SJCRH30 (cell line): ENCODE data around the gene AZU1. TPM values are rescaled to one million over a fixed set of nuclear protein-coding genes. Genes with fewer than 3 reads are reported as not detected.
A peak's percentile ranks its signal among the peaks of the same experiment; 100 is the strongest.
"Not testable (repeated sequence)": the region's sequence is repeated elsewhere in the genome, so short reads cannot be mapped to it uniquely, and the experiment has no call there.

Experiments
- DNase-seq, 2 experiments: peaks; one replicate each; pipeline ENCODE4 v3.0.0-alpha.2; 2015 to 2020
- H3K27ac ChIP-seq: fragments of 250-450 bp; sonication (Bioruptor Pico); 2 replicates; pipeline ENCODE4 v1.5.1; 2020; ENCODE audit warnings: mild to moderate bottlenecking, moderate library complexity
- H3K27me3 ChIP-seq: fragments of 250-450 bp; sonication (Bioruptor Pico); 2 replicates; pipeline ENCODE4 v1.5.1; 2020; ENCODE audit warnings: mild to moderate bottlenecking, moderate library complexity
- H3K36me3 ChIP-seq: fragments of 250-450 bp; sonication (Bioruptor Pico); 2 replicates; pipeline ENCODE4 v1.5.1; 2020; ENCODE audit warnings: mild to moderate bottlenecking, moderate library complexity
- H3K4me1 ChIP-seq: fragments of 250-450 bp; sonication (Bioruptor Pico); 2 replicates; pipeline ENCODE4 v1.5.1; 2020; ENCODE audit warnings: mild to moderate bottlenecking, moderate library complexity
- H3K4me3 ChIP-seq: fragments of 250-450 bp; sonication (Bioruptor Pico); 2 replicates; pipeline ENCODE4 v1.5.1; 2020; ENCODE audit warnings: mild to moderate bottlenecking, moderate library complexity
- H3K9me3 ChIP-seq: fragments of 250-450 bp; sonication (Bioruptor Pico); replicated peaks from 2 replicates; pipeline ENCODE4 v1.5.1; 2020; ENCODE audit warnings: mild to moderate bottlenecking, moderate library complexity
- total RNA-seq: library from RNA; depleted of rRNA; stranded (reverse); fragments of >200 nt; shearing (Covaris generic); gene quantifications from 2 replicates; pipeline ENCODE4 v1.2.3, GENCODE V29; 2014

Gene AZU1
- total RNA-seq, 1 experiment from 2014 or later = not detected

DNA sequence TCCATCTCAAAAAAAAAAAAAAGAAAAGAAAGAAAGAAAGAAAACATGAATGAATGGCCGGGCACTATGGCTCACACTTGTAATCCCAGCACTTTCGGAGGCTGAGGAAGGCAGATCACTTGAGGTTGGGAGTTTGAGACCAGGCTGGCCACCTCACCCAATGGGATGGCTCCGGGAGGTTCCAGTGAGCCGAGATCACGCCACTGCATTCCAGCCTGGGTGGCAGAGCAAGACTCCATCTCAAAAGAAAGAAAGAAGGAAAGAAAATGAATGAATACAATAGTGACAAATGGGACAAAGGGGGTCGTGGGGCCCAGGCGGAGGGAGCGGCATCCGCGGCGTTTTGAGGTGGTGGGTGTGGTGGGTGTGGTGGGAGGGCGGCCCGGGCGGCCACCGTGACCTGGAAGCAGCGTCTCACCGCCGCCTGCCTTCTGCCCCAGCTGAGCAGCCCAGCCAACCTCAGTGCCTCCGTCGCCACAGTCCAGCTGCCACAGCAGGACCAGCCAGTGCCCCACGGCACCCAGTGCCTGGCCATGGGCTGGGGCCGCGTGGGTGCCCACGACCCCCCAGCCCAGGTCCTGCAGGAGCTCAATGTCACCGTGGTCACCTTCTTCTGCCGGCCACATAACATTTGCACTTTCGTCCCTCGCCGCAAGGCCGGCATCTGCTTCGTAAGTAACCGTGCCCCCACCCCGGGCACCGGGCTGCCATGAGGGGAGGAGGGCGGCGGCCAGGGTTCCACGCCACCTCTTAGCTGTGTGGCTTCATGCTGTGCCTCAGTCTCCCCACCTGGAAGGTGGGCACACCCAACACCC lies 18.3 kb downstream of the AZU1 start:
- Histone ChIP-seq H3K36me3 (no peaks in the 10 kb centered on the region), H3K27me3 (peaks cover 33% of the 10 kb centered on the region), H3K4me1 (no peaks in the 10 kb centered on the region; the same call in 1 of the 2 replicates), H3K27ac (no peak overlapping the region), H3K4me3 (no peak overlapping the region), H3K9me3 (no peaks in the 10 kb centered on the region)
- no peak for DNase-seq

DNA sequence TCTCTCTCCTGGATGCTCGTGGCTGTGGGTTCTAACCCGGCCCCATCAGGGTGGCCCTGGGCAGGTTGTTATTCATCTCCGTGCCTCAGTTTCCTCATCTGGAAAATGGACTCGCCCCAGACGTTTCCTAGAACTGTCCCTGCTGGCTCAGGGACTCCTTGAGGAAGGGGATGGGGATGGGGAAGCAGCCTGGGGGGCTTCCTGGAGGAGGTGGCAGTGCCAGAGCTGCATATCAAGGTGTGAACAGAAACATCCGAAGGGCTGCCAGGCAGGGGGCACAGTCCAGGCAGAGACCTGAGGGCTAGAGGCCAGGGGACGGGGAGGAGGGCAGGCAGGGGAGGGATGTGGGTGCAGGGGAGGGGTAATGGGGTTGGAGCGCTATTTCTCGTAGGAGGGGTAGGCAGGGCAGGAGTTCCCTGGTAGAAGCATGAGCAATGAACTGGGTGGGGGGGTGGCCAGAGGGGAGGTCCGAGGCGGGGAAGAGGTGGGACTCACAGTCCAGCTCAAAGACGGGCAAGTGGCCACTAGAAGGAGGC lies 20.8 kb downstream of the AZU1 start:
- Histone ChIP-seq H3K27me3 (peaks cover 25% of the 10 kb centered on the region), H3K4me1 (no peaks in the 10 kb centered on the region; the same call in 1 of the 2 replicates), H3K27ac (no peak overlapping the region), H3K36me3 (no peaks in the 10 kb centered on the region), H3K4me3 (no peak overlapping the region), H3K9me3 (no peaks in the 10 kb centered on the region)
- DNase-seq = no peak

DNA sequence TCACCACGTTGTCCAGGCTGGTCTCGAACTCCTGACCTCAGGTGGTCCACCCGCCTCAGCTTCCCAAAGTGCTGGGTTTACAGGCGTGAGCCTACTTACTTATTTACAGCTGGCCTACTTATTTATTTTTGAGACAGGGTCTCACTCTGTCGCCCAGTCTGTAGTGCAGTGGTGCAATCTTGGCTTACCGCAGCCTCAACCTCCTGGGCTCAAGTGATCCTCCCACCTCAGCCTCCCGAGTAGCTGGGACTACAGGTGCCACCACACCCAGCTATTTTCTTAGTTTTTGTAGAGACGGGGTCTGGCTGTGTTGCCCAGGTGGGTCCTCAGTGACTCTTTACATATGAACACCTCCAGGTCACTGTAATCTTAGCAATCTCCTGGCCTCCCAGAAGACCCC lies 21.6 kb downstream of the AZU1 start:
- H3K27ac ChIP-seq, H3K4me3 ChIP-seq, DNase-seq, H3K9me3 ChIP-seq, H3K4me1 ChIP-seq, H3K36me3 ChIP-seq: not testable (repeated sequence)
- H3K27me3 ChIP-seq = peaks cover 25% of the 10 kb centered on the region

DNA sequence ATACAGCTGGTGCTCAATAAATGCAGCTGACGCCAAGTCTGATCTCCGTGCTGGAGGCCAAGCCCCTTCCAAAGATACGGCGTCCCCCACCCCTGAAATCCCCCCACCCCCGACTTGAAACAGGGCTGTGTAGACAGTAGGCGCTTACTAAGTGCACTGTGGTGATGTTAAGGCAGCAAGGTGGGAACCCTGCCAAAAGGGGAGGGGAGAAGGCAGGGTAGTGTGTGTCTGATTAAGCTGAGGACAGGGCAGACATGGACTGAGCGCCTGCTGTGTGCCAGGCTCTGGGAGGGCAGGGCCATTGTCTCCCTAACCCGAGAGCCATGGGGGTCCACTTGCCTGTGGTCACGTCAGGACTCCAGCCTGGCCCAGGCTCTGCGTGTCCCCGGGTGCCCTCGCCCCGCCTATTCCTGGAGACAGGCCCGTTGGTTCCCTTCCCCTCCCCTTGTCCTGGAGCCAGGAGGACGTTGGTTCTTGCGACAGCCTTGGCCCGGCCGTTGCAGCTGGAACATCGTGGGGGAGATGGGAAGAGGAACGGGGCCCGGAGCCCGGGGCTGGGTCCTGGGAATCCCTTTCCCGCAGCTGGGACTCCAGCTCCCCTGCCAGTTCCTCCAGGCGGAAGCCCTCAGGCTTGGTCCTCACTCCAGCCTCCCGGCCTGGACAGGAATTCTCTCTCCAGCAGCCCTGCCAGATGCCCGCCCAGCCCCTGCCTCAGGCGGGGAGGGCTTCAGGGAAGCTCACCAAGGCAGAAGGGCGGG lies 22.8 kb downstream of the AZU1 start:
- Histone ChIP-seq H3K4me3 (no peak overlapping the region), H3K27ac (no peak overlapping the region), H3K9me3 (no peaks in the 10 kb centered on the region), H3K4me1 (no peaks in the 10 kb centered on the region; the same call in 1 of the 2 replicates), H3K27me3 (peaks cover 20% of the 10 kb centered on the region), H3K36me3 (no peaks in the 10 kb centered on the region)
- peak; percentile 82 to 83 for DNase-seq

DNA sequence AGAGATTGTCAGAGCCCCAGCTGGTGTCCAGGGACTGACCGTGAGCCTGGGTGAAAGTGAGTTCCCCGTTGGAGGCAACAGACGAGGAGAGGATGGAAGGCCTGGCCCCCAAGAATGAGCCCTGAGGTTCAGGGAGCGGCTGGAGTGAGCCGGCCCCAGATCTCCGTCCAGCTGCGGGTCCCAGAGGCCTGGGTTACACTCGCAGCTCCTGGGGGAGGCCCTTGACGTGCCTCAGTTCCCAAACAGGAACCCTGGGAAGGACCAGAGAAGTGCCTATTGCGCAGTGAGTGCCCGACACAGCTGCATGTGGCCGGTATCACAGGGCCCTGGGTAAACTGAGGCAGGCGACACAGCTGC lies 23.3 kb downstream of the AZU1 start:
- no peak overlapping the region for H3K4me3 ChIP-seq
- no peak for DNase-seq
- no peaks in the 10 kb centered on the region for H3K9me3 ChIP-seq
- no peaks in the 10 kb centered on the region for H3K36me3 ChIP-seq
- H3K4me1 ChIP-seq = no peaks in the 10 kb centered on the region; the same call in 1 of the 2 replicates
- peaks cover 16% of the 10 kb centered on the region for H3K27me3 ChIP-seq
- no peak overlapping the region for H3K27ac ChIP-seq

DNA sequence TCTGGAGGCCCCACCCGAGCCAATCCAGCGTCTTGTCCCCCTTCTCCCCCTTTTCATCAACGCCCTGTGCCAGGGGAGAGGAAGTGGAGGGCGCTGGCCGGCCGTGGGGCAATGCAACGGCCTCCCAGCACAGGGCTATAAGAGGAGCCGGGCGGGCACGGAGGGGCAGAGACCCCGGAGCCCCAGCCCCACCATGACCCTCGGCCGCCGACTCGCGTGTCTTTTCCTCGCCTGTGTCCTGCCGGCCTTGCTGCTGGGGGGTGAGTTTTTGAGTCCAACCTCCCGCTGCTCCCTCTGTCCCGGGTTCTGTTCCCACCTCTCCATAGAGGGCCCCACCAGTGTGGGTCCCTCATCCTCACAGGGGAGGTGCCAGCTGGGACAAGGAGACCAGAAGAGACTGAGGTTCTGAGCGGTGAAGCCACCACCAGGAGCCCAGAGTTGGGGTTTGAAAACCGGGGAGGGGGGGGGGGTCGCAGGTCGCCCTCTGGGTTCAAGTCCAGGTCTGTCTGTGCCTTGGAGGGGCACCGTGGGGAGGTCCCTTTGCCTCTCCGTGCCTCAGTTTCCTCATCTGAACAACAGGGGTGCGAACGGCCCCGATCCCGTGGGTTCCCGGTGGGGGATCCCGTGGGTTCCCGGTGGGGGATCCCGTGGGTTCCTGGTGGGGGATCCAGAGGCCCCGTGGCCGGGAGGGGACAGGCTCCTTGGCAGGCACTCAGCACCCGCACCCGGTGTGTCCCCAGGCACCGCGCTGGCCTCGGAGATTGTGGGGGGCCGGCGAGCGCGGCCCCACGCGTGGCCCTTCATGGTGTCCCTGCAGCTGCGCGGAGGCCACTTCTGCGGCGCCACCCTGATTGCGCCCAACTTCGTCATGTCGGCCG lies 24.7 kb downstream of the AZU1 start, which contains the start of gene ELANE:
ELANE (plus strand) TSS at position 168 of the 878 bp plus-strand sequence; CDS start at position 194, 26 bp downstream.
- Histone ChIP-seq H3K27me3 (peaks cover 8% of the 10 kb centered on the region; the same call in 1 of the 2 replicates), H3K4me1 (no peaks in the 10 kb centered on the region; the same call in 1 of the 2 replicates), H3K36me3 (no peaks in the 10 kb centered on the region), H3K27ac (no peak within 1 kb of the TSS), H3K9me3 (no peaks in the 10 kb centered on the region), H3K4me3 (no peak within 1 kb of the TSS)
- DNase-seq = no peak

DNA sequence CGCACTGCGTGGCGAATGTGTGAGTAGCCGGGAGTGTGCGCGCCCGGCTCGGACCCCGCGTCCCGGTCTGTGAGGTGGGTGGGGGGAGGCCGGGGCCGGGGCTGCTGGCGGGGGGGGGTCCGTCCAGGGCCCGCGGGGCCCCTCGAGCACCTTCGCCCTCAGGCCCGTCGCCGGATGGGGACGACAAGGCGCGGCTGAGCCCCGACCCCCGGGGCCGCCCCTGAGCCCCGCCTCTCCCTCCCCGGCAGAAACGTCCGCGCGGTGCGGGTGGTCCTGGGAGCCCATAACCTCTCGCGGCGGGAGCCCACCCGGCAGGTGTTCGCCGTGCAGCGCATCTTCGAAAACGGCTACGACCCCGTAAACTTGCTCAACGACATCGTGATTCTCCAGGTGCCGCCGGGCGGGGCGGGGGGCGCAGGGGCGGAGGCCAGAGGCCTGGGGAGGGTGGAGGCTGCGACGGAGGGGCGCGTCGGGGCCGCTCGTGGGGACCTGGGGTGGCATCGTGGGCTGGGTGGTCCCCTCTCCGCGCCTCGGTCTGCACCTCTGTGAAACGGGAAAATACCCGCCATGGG lies 25.5 kb downstream of the AZU1 start:
- no peaks in the 10 kb centered on the region; the same call in 1 of the 2 replicates for H3K4me1 ChIP-seq
- no peak overlapping the region for H3K4me3 ChIP-seq
- no peaks in the 10 kb centered on the region for H3K9me3 ChIP-seq
- no peak for DNase-seq
- H3K27ac ChIP-seq = no peak overlapping the region
- H3K27me3 ChIP-seq = peaks cover 2% of the 10 kb centered on the region; the same call in 1 of the 2 replicates
- H3K36me3 ChIP-seq = no peaks in the 10 kb centered on the region

DNA sequence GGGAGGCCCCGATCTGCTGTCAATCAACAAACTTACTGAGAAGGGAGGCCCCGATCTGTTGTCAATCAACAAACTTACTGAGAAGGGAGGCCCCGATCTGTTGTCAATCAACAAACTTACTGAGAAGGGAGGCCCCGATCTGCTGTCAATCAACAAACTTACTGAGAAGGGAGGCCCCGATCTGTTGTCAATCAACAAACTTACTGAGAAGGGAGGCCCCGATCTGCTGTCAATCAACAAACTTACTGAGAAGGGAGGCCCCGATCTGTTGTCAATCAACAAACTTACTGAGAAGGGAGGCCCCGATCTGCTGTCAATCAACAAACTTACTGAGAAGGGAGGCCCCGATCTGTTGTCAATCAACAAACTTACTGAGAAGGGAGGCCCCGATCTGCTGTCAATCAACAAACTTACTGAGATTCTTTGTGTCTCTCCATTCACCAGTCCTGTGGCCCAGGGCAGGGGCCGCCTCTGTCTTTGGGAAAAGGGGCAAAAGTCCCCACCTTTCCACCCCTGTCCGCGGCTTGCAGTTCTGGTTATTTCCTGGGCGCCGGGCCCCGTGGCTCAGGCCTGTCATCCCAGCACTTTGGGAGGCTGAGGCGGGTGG lies 26.1 kb downstream of the AZU1 start:
- H3K4me3 ChIP-seq, H3K27me3 ChIP-seq, H3K27ac ChIP-seq: not testable (repeated sequence)

DNA sequence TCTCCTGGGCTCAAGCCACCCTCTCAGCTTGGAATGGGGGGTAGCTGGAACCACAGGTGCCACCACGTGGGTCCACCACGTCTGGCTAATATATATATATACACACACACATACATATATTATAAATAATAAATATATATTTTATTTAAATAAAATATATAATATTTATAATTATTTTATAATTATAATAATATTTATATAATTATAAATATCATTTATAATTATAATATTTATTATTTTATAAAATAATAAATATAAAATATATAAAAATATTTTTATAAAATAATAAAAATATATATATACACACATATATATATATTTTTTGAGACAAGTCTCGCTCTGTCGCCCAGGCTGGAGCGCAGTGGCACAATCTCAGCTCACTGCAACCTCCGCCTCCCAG lies 26.9 kb downstream of the AZU1 start:
- Histone ChIP-seq H3K36me3 (no peaks in the 10 kb centered on the region), H3K9me3 (no peaks in the 10 kb centered on the region), H3K4me3 (no peak overlapping the region), H3K4me1 (peaks cover 4% of the 10 kb centered on the region), H3K27ac (no peak overlapping the region), H3K27me3 (no peaks in the 10 kb centered on the region)
- DNase-seq = no peak

More for the DNA sequence above, 26.1 kb downstream of the AZU1 start:
- not testable (repeated sequence) for H3K36me3 ChIP-seq, H3K9me3 ChIP-seq, DNase-seq, H3K4me1 ChIP-seq

DNA sequence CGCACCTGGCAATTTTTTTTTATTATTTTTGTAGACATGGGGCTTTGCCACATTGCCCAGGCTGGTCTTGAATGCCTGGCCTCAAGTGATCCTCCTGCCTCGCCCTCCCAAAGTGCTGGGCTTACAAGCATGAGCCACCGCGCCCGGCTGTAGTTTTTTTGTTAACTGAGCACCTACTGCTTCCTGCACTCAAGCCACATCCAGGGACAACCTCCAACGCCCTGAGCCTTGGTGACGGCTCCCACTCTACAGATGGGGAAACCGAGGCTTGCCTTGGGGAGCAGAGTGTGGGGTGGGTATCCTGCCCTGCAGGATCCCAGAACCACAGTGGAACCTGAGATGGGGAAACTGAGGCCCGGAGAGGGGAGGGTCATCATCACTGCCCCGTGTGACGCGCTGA lies 27.5 kb downstream of the AZU1 start:
- DNase-seq = no peak
- Histone ChIP-seq H3K9me3 (no peaks in the 10 kb centered on the region), H3K4me1 (peaks cover 4% of the 10 kb centered on the region), H3K27ac (no peak overlapping the region), H3K27me3 (no peaks in the 10 kb centered on the region), H3K4me3 (no peak overlapping the region), H3K36me3 (no peaks in the 10 kb centered on the region)

DNA sequence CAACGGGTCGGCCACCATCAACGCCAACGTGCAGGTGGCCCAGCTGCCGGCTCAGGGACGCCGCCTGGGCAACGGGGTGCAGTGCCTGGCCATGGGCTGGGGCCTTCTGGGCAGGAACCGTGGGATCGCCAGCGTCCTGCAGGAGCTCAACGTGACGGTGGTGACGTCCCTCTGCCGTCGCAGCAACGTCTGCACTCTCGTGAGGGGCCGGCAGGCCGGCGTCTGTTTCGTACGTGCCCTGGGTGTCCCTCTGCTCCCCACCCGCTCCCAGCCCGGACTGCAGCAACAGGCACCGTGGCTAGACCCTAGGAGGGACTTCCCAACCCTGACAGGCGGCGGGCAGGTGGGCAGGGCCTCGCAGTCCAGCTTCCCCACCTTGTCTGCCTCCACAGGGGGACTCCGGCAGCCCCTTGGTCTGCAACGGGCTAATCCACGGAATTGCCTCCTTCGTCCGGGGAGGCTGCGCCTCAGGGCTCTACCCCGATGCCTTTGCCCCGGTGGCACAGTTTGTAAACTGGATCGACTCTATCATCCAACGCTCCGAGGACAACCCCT lies 28.0 kb downstream of the AZU1 start:
- no peaks in the 10 kb centered on the region for H3K36me3 ChIP-seq
- H3K27me3 ChIP-seq = no peaks in the 10 kb centered on the region
- no peak overlapping the region for H3K4me3 ChIP-seq
- H3K4me1 ChIP-seq = peaks cover 4% of the 10 kb centered on the region; the same call in 1 of the 2 replicates
- no peak overlapping the region for H3K27ac ChIP-seq
- DNase-seq = no peak
- H3K9me3 ChIP-seq = no peaks in the 10 kb centered on the region

DNA sequence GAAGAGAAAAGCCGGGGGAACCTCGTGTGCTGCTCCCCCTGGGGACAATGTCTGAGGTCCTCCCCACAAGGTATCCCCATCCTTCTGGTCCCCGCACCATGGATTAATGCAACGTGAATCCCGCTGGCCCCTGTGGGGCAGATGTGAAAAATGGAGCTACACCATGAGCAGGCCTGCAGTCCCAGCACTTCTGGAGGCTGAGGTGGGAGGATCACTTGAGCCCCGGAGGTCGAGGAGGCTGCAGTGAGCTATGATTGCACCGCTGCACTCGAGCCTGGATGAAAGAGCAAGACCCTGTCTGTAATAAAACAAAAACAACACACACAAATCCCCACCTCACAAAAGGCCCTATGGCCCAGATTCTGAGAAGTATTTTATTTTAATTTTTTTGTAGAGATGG lies 30.6 kb downstream of the AZU1 start:
- H3K27me3 ChIP-seq = no peaks in the 10 kb centered on the region
- H3K36me3 ChIP-seq = no peaks in the 10 kb centered on the region
- no peak overlapping the region for H3K27ac ChIP-seq
- peaks cover 4% of the 10 kb centered on the region; the same call in 1 of the 2 replicates for H3K4me1 ChIP-seq
- no peak for DNase-seq
- no peak overlapping the region for H3K4me3 ChIP-seq
- no peaks in the 10 kb centered on the region for H3K9me3 ChIP-seq
